ENCODE data around the gene TMPRSS4. TPM values are rescaled to one million over a fixed set of nuclear protein-coding genes. Genes with fewer than 3 reads are reported as not detected.

The TMPRSS4 gene
- total and polyA plus RNA-seq, 2 of the 4 experiments (the other 2 are of a cell fraction), result not detected

GRCh38 chr11:118073554-118073953 is 3.3 kb upstream of the TMPRSS4 start:
- H3K4me1 ChIP-seq (ENCODE audit: control insufficient read depth, insufficient read depth, low read length), result no peaks in the 10 kb centered on the region
- ChIA-PET CTCF (no interaction called here), POLR2A (ENCODE audit: unreplicated experiment) (no interaction called here)
- H3K9me1 ChIP-seq (ENCODE audit: insufficient read depth, low read length), result no peaks in the 10 kb centered on the region
- no peak overlapping the region for H3K4ac ChIP-seq (ENCODE audit: low read depth, low read length)
- no peaks in the 10 kb centered on the region for H4K20me1 ChIP-seq (ENCODE audit: insufficient read depth, low read length)
- no peak for DNase-seq
- H3K9me3 ChIP-seq (ENCODE audit: control insufficient read depth, insufficient read depth, low read length), result no peaks in the 10 kb centered on the region
- H3K4me2 ChIP-seq (ENCODE audit: low read depth, low read length), result no peak overlapping the region
- dilution Hi-C loops (cut with HindIII; ENCODE audit: low sequenced_read_pairs, unreplicated experiment) (no loop called here), in situ Hi-C loops (cut with MboI; ENCODE audit: low sequenced_read_pairs) (no loop called here), intact Hi-C loops (cut with micrococcal nuclease) (no loop called here)
- no peak overlapping the region for H2BK20ac ChIP-seq (ENCODE audit: low read depth, low read length)
- no peak overlapping the region for H3K23ac ChIP-seq (ENCODE audit: low read depth, low read length)
- no peak overlapping the region for H3K27ac ChIP-seq (ENCODE audit: insufficient read depth, low read length)
- H2BK120ac ChIP-seq (ENCODE audit: low read depth, low read length), result no peak overlapping the region
- WGBS, 2 experiments (ENCODE audit: extremely low coverage in 2 of 2, insufficient read length in 1 of 2), result no CpG with 5 or more reads among the region's 9 CpGs
- no peak overlapping the region for H4K8ac ChIP-seq (ENCODE audit: low read depth in 2 of 2, low read length in 2 of 2)
- H3K18ac ChIP-seq (ENCODE audit: low read depth, low read length), result no peak overlapping the region
- no peak overlapping the region for H3K4me3 ChIP-seq (ENCODE audit: insufficient read depth, low read depth, low read length)
- H4K91ac ChIP-seq (ENCODE audit: insufficient read depth, low read depth, low read length), result no peak overlapping the region
- no peaks in the 10 kb centered on the region for H3K36me3 ChIP-seq (ENCODE audit: control insufficient read depth, insufficient read depth, low read length)
- no TSS peak for BruUV-seq (replicated peaks)
- H3K79me1 ChIP-seq (ENCODE audit: low read depth in 1 of 2, low read length in 2 of 2), result no peaks in the 10 kb centered on the region
- no peak overlapping the region for H2AK9ac ChIP-seq (replicated peaks; ENCODE audit: low read depth, low read length, poor library complexity)
- ATAC-seq (ENCODE audit: low read depth), result no peak
- H2AFZ ChIP-seq (replicated peaks; ENCODE audit: low read length, poor library complexity), result no peak overlapping the region
- H3K14ac ChIP-seq (replicated peaks; ENCODE audit: low read depth, low read length), result no peak overlapping the region
- no peak overlapping the region for H2BK15ac ChIP-seq (ENCODE audit: low read depth, low read length)
- H2AK5ac ChIP-seq (ENCODE audit: low read depth, low read length), result no peak overlapping the region
- no peak overlapping the region for H3K56ac ChIP-seq (ENCODE audit: extremely low read depth, insufficient read depth, low read length)
- H4K5ac ChIP-seq (ENCODE audit: low read depth, low read length), result no peak overlapping the region
- H3K27me3 ChIP-seq (ENCODE audit: control insufficient read depth, insufficient read depth, low read length), result no peaks in the 10 kb centered on the region; the same call in none of the 2 replicates
- no peak overlapping the region for H3K9ac ChIP-seq (ENCODE audit: low read depth, low read length)
- no peak overlapping the region for H2BK5ac ChIP-seq (ENCODE audit: low read depth, low read length, poor library complexity, severe bottlenecking)
- TF ChIP-seq SMC3 (IDR thresholded peaks at IDR 0.05; ENCODE audit: low read depth, low read length), result no peak
- TF ChIP-seq, protein P1, sequence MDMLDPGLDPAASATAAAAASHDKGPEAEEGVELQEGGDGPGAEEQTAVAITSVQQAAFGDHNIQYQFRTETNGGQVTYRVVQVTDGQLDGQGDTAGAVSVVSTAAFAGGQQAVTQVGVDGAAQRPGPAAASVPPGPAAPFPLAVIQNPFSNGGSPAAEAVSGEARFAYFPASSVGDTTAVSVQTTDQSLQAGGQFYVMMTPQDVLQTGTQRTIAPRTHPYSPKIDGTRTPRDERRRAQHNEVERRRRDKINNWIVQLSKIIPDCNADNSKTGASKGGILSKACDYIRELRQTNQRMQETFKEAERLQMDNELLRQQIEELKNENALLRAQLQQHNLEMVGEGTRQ (IDR thresholded peaks at IDR 0.05; ENCODE audit: low read depth, low read length), result no peak
- no peak for TF ChIP-seq MXI1 (IDR thresholded peaks at IDR 0.05; ENCODE audit: borderline replicate concordance, low read depth, low read length)
- TF ChIP-seq RCOR1 (IDR thresholded peaks at IDR 0.05; ENCODE audit: insufficient replicate concordance, low read length), result no peak
- no peak for TF ChIP-seq CTCF (conservative IDR thresholded peaks at IDR 0.05; ENCODE audit: low read depth, low read length)
- TF ChIP-seq, protein P2, sequence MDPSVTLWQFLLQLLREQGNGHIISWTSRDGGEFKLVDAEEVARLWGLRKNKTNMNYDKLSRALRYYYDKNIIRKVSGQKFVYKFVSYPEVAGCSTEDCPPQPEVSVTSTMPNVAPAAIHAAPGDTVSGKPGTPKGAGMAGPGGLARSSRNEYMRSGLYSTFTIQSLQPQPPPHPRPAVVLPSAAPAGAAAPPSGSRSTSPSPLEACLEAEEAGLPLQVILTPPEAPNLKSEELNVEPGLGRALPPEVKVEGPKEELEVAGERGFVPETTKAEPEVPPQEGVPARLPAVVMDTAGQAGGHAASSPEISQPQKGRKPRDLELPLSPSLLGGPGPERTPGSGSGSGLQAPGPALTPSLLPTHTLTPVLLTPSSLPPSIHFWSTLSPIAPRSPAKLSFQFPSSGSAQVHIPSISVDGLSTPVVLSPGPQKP (IDR thresholded peaks at IDR 0.05; ENCODE audit: borderline replicate concordance, low read depth, low read length), result no peak

All from IMR-90 (cell line).